NCI-H1105 treated with DMSO at 0.1 percent for 48 hours (cell line): Measurements from ENCODE around the gene ASL.
"Not testable (repeated sequence)": the region's sequence is repeated elsewhere in the genome, so short reads cannot be mapped to it uniquely, and the experiment has no call there.

Source experiments
- DNase-seq: peaks from one replicate; lab custom pipeline; 2025; lab: John Stamatoyannopoulos, UW

ASL gene

GRCh38 chr7:66119245-66119850 is 43.7 kb downstream of the ASL start:
- DNase-seq = no peak

DNA sequence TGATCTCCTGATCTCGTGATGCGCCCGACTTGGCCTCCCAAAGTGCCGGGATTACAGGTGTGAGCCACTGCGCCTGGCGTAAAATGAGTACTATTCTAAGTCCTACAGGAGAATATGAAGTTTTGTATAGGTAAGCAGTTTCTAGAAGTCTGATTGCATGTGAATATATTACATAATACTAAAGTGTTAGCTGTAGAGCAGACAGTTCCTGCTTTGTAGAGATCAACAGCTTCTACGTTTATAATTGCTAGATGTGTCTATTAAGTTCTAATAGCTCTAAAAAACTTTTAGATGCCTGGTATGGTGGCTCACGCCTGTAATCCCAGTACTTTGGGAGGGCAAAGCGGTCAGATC is 47.5 kb downstream of the ASL start:
- DNase-seq = no peak

DNA sequence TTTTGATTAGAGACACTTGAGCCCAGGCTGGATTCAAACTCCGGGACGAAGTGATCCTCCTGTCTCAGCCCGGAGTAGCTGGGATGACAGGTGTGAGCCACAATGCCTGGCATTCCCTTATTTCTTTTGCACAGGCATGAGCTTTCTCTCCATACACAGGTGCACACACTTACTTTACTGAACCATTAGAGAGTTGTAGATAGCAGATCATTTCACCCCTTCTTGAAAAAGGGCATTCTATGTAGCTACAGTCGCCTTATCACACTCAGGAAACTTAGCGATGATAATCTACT is 48.9 kb downstream of the ASL start:
- DNase-seq = not testable (repeated sequence)

DNA sequence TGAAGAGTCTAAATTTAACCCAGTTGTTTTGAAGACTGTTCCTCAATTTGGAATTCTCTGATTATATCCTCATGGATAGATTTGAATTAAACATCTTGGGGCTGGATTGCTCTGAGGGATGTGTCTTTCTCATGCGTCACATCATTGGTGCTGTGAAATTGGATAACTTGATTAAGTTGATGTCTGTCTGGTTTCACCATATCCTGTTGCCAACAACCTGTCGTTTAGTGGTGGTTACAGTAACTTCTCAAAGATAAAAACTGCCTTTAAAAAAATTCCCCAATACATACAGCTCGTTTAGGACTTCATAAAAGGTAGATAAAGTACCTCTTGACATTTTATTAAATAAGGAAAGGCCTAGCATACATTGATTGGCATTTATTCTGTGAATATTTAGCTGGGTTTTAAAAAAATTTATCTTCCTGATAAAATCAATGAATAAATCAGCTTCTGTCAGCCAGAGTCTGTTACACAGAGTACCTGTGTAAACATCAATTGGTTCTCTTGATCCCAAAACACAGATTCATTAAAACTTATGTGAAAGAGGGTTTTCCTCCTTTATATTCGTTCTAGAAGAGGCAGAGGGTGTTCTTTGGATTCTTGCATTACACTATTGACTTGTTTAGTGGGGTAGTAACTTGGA is 49.6 kb downstream of the ASL start:
- no peak for DNase-seq

GRCh38 chr7:66125781-66126352 is 50.2 kb downstream of the ASL start:
- DNase-seq = not testable (repeated sequence)

GRCh38 chr7:66127172-66127571 is 51.6 kb downstream of the ASL start:
- not testable (repeated sequence) for DNase-seq

GRCh38 chr7:66138994-66139752 is 63.6 kb downstream of the ASL start:
- DNase-seq = no peak

GRCh38 chr7:66140924-66141323 is 65.3 kb downstream of the ASL start:
- peak; percentile 10 for DNase-seq

DNA sequence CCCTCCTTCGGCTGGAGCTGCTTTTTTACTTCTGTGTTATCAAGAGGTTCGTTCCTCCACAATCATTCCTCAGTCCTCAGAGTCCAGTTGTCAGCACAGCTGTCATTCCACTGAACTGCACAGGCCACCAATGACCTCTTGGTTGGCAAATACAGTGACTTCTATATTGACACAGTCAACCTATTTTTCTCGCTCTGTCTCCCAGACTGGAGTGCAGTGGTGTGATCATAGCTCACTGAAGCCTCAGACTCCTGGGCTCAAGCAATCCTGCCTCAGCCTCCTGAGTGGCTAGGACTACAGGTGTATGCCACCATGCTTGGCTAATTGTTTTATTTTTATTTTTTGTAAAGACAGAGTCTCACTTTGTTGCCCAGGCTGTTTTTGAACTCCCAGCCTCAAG is 66.7 kb downstream of the ASL start:
- no peak for DNase-seq

- no peak for DNase-seq
Measured at GRCh38 chr7:66142996-66143395, 67.4 kb downstream of the ASL start.
